K562 (cell line): Measurements from ENCODE around the gene PCSK7. TPM values are rescaled to one million over a fixed set of nuclear protein-coding genes. Genes with fewer than 3 reads are reported as not detected.
A peak's percentile ranks its signal among the peaks of the same experiment; 100 is the strongest.

Source experiments
- ATAC-seq: fragments of 200-7000 bp; cut with Tn5 transposase; 3 replicates; pipeline ENCODE4 v1.9.1; 2020; ENCODE audit warnings: moderate library complexity
- BruUV-seq: library from RNA; stranded (reverse); fragments of 400-500 nt; replicated peaks from 2 replicates; lab custom pipeline; 2021; lab: Mats Ljungman, UMichigan
- CTCF ChIA-PET: fragments of 300-600 bp; formaldehyde crosslinking; extraction: SDS; loops from one replicate; lab custom pipeline; 2021; ENCODE audit warnings: low intra/inter-chr PET ratio; lab: Yijun Ruan, JAX
- POLR2A ChIA-PET: fragments of 300-600, 350-650 bp; sonication (Branson Sonifier 250); formaldehyde crosslinking; extraction: SDS; loops from one replicate; lab custom pipeline; 2021; ENCODE audit warnings: antibody characterized with exemption, inconsistent platforms; lab: Yijun Ruan, JAX
- DNase-seq, 4 experiments: peaks; one replicate each; pipeline versions ENCODE4 v3.0.0 to v3.0.0-alpha.2; 2011 to 2018; ENCODE audit warnings: low spot score in 3 of 4, mixed read lengths in 3 of 4; ENCODE audit errors: extremely low read depth in 1 of 4
- FAIRE-seq: peaks from 2 replicates; lab custom pipeline; 2011; peaks lifted over from hg19 to GRCh38; lab: Jason Lieb, UNC
- H2AFZ ChIP-seq: 2 replicates; pipeline ENCODE4 v1.6.0; 2011; ENCODE audit warnings: low read depth, low read length, control low read depth, inconsistent platforms
- H3K27ac ChIP-seq: fragments of 200-600 bp; 3 replicates; pipeline ENCODE4 v1.8.0; 2011; ENCODE audit warnings: low read depth, mild to moderate bottlenecking, control low read depth, inconsistent platforms, low read length, moderate library complexity, mixed read lengths; ENCODE audit errors: extremely low read depth
- H3K27me3 ChIP-seq, 2 experiments: fragments of 300-600 bp in 1 of 2; 2 replicates in 1 of 2; 3 replicates in 1 of 2; pipeline versions ENCODE4 v1.6.0 to v1.8.0; 2011; ENCODE audit warnings: inconsistent platforms in 2 of 2, low read length in 2 of 2, mild to moderate bottlenecking in 1 of 2, mixed read lengths in 1 of 2, moderate library complexity in 1 of 2; ENCODE audit not compliant: control insufficient read depth in 2 of 2, insufficient read depth in 2 of 2
- H3K36me3 ChIP-seq: fragments of 300-600 bp; 3 replicates; pipeline ENCODE4 v1.8.0; 2011; ENCODE audit warnings: mild to moderate bottlenecking, low read length, inconsistent platforms; ENCODE audit not compliant: control insufficient read depth, insufficient read depth
- H3K4me1 ChIP-seq, 2 experiments: fragments of 200-600 bp in 1 of 2; replicated peaks in 1 of 2; 2 replicates in 1 of 2; 3 replicates in 1 of 2; pipeline versions ENCODE4 v1.5.1 to v1.8.0; 2011; ENCODE audit warnings: inconsistent platforms in 2 of 2, low read length in 2 of 2, mild to moderate bottlenecking in 1 of 2, mixed read lengths in 1 of 2, moderate library complexity in 1 of 2; ENCODE audit not compliant: control insufficient read depth in 2 of 2, insufficient read depth in 2 of 2
- H3K4me2 ChIP-seq: 2 replicates; pipeline ENCODE4 v1.6.1; 2011; ENCODE audit warnings: low read length, control low read depth, inconsistent platforms, mixed read lengths; ENCODE audit not compliant: insufficient read depth
- H3K4me3 ChIP-seq: fragments of 200-600 bp; sonication (generic), shearing (Covaris generic); 2 replicates; pipeline ENCODE4 v1.5.1; 2016; ENCODE audit warnings: control low read depth, inconsistent platforms
- H3K79me2 ChIP-seq: fragments of 200-600 bp; 3 replicates; pipeline ENCODE4 v1.8.0; 2011; ENCODE audit warnings: low read length, inconsistent platforms; ENCODE audit not compliant: control insufficient read depth, insufficient read depth
- H3K9ac ChIP-seq, 2 experiments: 2 replicates each; pipeline versions ENCODE4 v1.6.0 to v1.6.1; 2011; ENCODE audit warnings: low read depth in 2 of 2, low read length in 2 of 2, control low read depth in 1 of 2, inconsistent platforms in 1 of 2, mild to moderate bottlenecking in 1 of 2, mixed read lengths in 1 of 2; ENCODE audit not compliant: insufficient read depth in 1 of 2
- H3K9me1 ChIP-seq: one replicate; pipeline ENCODE4 v1.6.0; 2011; ENCODE audit warnings: inconsistent platforms, mild to moderate bottlenecking, low read length, moderate library complexity; ENCODE audit not compliant: control insufficient read depth, insufficient read depth
- H3K9me3 ChIP-seq: replicated peaks from 2 replicates; pipeline ENCODE4 v1.5.1; 2011; ENCODE audit warnings: low read depth, low read length, inconsistent platforms; ENCODE audit not compliant: control insufficient read depth, insufficient read depth
- H4K20me1 ChIP-seq: replicated peaks from 2 replicates; pipeline ENCODE4 v1.6.1; 2011; ENCODE audit warnings: low read length, inconsistent platforms, mixed read lengths; ENCODE audit not compliant: control insufficient read depth, insufficient read depth
- ARHGAP35 ChIP-seq: fragments of 450-650 bp; IDR thresholded peaks from 2 replicates; pipeline ENCODE4 v1.6.1; 2018; ENCODE audit not compliant: partially characterized antibody
- BCL6 ChIP-seq: fragments of 250-450 bp; sonication (Bioruptor Pico); IDR thresholded peaks from 2 replicates; pipeline ENCODE4 v1.4.0; 2020
- CBX1 ChIP-seq: sonication (generic); IDR thresholded peaks from 2 replicates; pipeline ENCODE4 v1.6.1; 2016; ENCODE audit warnings: antibody characterized with exemption, low read depth, mild to moderate bottlenecking
- KDM2B ChIP-seq: fragments of 250-450 bp; sonication (Bioruptor Pico); IDR thresholded peaks from 2 replicates; pipeline ENCODE4 v1.8.0; 2021; ENCODE audit warnings: mild to moderate bottlenecking, moderate library complexity
- MCM5 ChIP-seq: fragments of 450-650 bp; IDR thresholded peaks from 2 replicates; pipeline ENCODE4 v1.6.1; 2016; ENCODE audit warnings: low read depth
- SRSF1 ChIP-seq: fragments of 200-400 bp; formaldehyde crosslinking; IDR thresholded peaks from 2 replicates; pipeline ENCODE4 v1.6.1; 2017; ENCODE audit warnings: mild to moderate bottlenecking, low read depth, low read length, moderate library complexity
- TAF9B ChIP-seq: fragments of 450-650 bp; IDR thresholded peaks from 2 replicates; pipeline ENCODE4 v1.6.1; 2018; ENCODE audit warnings: mild to moderate bottlenecking; ENCODE audit not compliant: partially characterized antibody
- TCFL5 ChIP-seq: fragments of 250-450 bp; sonication (Bioruptor Pico); conservative IDR thresholded peaks from 2 replicates; pipeline ENCODE4 v1.6.1; 2021; ENCODE audit warnings: mild to moderate bottlenecking, moderate library complexity, matching md5 sums
- ZBED1 ChIP-seq: IDR thresholded peaks from 2 replicates; pipeline ENCODE4 v1.6.1; 2014
- ZKSCAN1 ChIP-seq: fragments of 150-350 bp; IDR thresholded peaks from 2 replicates; pipeline ENCODE4 v1.6.1; 2016; ENCODE audit warnings: low read depth, low read length
- ZNF507 ChIP-seq: conservative IDR thresholded peaks from 2 replicates; pipeline ENCODE4 v1.6.1; 2017; ENCODE audit warnings: missing genetic modification characterization, missing compliant biosample characterization
- WGBS: fragments of 100-300 bp; shearing (Covaris generic); methylation state at CpG from one replicate; pipeline ENCODE4 v1.1.6; 2016; ENCODE audit warnings: low coverage, mixed read lengths; ENCODE audit not compliant: insufficient coverage; ENCODE audit errors: missing lambda C conversion rate; 5-methylcytosine and 5-hydroxymethylcytosine counted together
- in situ Hi-C: fragments of 300-500 bp; cut with MboI; formaldehyde crosslinking; loops from 4 replicates; pipeline ENCODE4 v1.15.0; 2018; ENCODE audit warnings: inconsistent platforms, mixed read lengths
- intact Hi-C: fragments of 100-400 bp; cut with micrococcal nuclease; formaldehyde crosslinking; loops from 2 replicates; pipeline ENCODE4 v1.14.2; 2022
- polyA plus RNA-seq, 8 experiments: library from polyadenylated mRNA; depleted of rRNA in 4 of 8; stranded (reverse) in 5 of 8; unstranded in 3 of 8; fragments of >200 nt; fragmentation: Nextera tagmentation in 2 of 8; fragmentation: Illumina TruSeq in 1 of 8; extraction: Ambion mirVana in 2 of 8; extraction: Trizol in 1 of 8; gene quantifications; 2 replicates each; pipeline versions ENCODE4 v1.2.1 to v1.2.3, GENCODE V29; 2011 to 2014; ENCODE audit warnings: inconsistent platforms in 1 of 8, missing spikeins in 1 of 8
- total RNA-seq, 7 experiments: library from RNA; depleted of rRNA in 6 of 7; stranded (reverse); fragments of >200 nt in 6 of 7; fragmentation: Illumina TruSeq in 2 of 7; extraction: Trizol in 2 of 7; gene quantifications; 2 replicates each; pipeline versions ENCODE4 v1.2.1 to v1.2.3, GENCODE V29; 2011 to 2021; ENCODE audit warnings: low replicate concordance in 1 of 7
- TF ChIP-seq, protein P1 (sequence below): fragments of 150-350 bp; conservative IDR thresholded peaks from 2 replicates; pipeline ENCODE4 v1.6.1; 2014; ENCODE audit warnings: low read length
- TF ChIP-seq, protein P2 (sequence below), 2 experiments: fragments of 450-650 bp; IDR thresholded peaks; 2 replicates each; pipeline ENCODE4 v1.6.1; 2018; ENCODE audit warnings: mild to moderate bottlenecking in 2 of 2, low read depth in 1 of 2; ENCODE audit not compliant: partially characterized antibody in 2 of 2
- TF ChIP-seq, protein P3 (sequence below): fragments of 450-650 bp; IDR thresholded peaks from 2 replicates; pipeline ENCODE4 v1.6.1; 2018; ENCODE audit not compliant: partially characterized antibody

The PCSK7 gene
- total and polyA plus RNA-seq, 9 of the 15 experiments (the other 6 are each of a cell fraction or from before 2014, with no cell fraction given): 3.1 to 29.2 (median 15.6) TPM

DNA sequence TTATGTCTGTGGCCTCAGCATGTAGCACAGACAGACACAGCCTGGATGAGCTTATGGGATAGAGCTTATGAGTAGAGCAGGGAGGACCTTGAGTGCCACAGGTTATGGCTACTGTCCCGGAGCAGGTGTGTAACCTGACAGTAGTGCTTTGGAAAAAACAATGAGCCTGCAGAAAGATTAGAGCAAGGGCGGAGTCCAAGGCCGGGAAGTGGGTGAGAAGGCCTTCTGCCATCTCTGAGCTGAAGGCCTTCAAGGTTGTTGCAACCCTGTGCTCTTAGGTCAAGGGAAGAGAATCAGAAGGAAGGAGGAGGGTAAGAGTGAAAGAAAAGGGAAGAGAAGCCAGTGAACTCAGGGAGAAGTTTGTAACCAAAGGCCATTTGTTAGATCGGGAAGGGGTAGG is 36.6 kb downstream of the PCSK7 start:
- no peak overlapping the region for H3K27ac ChIP-seq
- H3K9ac ChIP-seq: peak overlapping the region in 1 of 2 experiments; percentile 78; a peak in 2 of 4 replicates
- peaks cover 0 to 26% of the 10 kb centered on the region in 2 experiments; a peak in 3 of 5 replicates for H3K4me1 ChIP-seq
- H3K9me1 ChIP-seq: no peaks in the 10 kb centered on the region
- H2AFZ ChIP-seq: no peak overlapping the region
- CTCF ChIA-PET: no interaction called here
- no peak overlapping the region for H3K4me2 ChIP-seq
- WGBS: 55% methylated on average over 4 of the region's 4 CpGs
- H3K79me2 ChIP-seq: no peaks in the 10 kb centered on the region
- in situ Hi-C loops: no loop called here
- H3K9me3 ChIP-seq: no peaks in the 10 kb centered on the region
- intact Hi-C loops: no loop called here
- FAIRE-seq (no peak), DNase-seq (no peak), ATAC-seq (no peak)
- no peak overlapping the region for H3K4me3 ChIP-seq
- POLR2A ChIA-PET: interaction anchor here (1.1 to 1.2 kb wide), 2 partner anchors 28 to 29 kb away, joined by 3 read pairs; no protein-coding TSS in a partner anchor
- no peaks in the 10 kb centered on the region; the same call in none of the 2 replicates for H4K20me1 ChIP-seq
- H3K27me3 ChIP-seq: no peaks in the 10 kb centered on the region
- H3K36me3 ChIP-seq: peaks cover 25% of the 10 kb centered on the region; the same call in 2 of the 3 replicates
- BruUV-seq: no TSS peak
- TF ChIP-seq KDM2B (CRISPR knock-in tag): no peak
- no peak for TF ChIP-seq BCL6
- TF ChIP-seq MCM5: no peak
- TF ChIP-seq, protein P1, sequence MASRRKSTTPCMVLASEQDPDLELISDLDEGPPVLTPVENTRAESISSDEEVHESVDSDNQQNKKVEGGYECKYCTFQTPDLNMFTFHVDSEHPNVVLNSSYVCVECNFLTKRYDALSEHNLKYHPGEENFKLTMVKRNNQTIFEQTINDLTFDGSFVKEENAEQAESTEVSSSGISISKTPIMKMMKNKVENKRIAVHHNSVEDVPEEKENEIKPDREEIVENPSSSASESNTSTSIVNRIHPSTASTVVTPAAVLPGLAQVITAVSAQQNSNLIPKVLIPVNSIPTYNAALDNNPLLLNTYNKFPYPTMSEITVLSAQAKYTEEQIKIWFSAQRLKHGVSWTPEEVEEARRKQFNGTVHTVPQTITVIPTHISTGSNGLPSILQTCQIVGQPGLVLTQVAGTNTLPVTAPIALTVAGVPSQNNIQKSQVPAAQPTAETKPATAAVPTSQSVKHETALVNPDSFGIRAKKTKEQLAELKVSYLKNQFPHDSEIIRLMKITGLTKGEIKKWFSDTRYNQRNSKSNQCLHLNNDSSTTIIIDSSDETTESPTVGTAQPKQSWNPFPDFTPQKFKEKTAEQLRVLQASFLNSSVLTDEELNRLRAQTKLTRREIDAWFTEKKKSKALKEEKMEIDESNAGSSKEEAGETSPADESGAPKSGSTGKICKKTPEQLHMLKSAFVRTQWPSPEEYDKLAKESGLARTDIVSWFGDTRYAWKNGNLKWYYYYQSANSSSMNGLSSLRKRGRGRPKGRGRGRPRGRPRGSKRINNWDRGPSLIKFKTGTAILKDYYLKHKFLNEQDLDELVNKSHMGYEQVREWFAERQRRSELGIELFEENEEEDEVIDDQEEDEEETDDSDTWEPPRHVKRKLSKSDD: no peak
- TF ChIP-seq TCFL5: no peak
- TF ChIP-seq SRSF1: no peak
- no peak for TF ChIP-seq TAF9B
- no peak for TF ChIP-seq CBX1
- TF ChIP-seq ZKSCAN1: no peak
- TF ChIP-seq, protein P2, sequence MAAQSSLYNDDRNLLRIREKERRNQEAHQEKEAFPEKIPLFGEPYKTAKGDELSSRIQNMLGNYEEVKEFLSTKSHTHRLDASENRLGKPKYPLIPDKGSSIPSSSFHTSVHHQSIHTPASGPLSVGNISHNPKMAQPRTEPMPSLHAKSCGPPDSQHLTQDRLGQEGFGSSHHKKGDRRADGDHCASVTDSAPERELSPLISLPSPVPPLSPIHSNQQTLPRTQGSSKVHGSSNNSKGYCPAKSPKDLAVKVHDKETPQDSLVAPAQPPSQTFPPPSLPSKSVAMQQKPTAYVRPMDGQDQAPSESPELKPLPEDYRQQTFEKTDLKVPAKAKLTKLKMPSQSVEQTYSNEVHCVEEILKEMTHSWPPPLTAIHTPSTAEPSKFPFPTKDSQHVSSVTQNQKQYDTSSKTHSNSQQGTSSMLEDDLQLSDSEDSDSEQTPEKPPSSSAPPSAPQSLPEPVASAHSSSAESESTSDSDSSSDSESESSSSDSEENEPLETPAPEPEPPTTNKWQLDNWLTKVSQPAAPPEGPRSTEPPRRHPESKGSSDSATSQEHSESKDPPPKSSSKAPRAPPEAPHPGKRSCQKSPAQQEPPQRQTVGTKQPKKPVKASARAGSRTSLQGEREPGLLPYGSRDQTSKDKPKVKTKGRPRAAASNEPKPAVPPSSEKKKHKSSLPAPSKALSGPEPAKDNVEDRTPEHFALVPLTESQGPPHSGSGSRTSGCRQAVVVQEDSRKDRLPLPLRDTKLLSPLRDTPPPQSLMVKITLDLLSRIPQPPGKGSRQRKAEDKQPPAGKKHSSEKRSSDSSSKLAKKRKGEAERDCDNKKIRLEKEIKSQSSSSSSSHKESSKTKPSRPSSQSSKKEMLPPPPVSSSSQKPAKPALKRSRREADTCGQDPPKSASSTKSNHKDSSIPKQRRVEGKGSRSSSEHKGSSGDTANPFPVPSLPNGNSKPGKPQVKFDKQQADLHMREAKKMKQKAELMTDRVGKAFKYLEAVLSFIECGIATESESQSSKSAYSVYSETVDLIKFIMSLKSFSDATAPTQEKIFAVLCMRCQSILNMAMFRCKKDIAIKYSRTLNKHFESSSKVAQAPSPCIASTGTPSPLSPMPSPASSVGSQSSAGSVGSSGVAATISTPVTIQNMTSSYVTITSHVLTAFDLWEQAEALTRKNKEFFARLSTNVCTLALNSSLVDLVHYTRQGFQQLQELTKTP (IDR thresholded peaks at IDR 0.05; ENCODE audit: low read depth in 1 of 2, partially characterized antibody in 2 of 2): no peak
- TF ChIP-seq, protein P3, sequence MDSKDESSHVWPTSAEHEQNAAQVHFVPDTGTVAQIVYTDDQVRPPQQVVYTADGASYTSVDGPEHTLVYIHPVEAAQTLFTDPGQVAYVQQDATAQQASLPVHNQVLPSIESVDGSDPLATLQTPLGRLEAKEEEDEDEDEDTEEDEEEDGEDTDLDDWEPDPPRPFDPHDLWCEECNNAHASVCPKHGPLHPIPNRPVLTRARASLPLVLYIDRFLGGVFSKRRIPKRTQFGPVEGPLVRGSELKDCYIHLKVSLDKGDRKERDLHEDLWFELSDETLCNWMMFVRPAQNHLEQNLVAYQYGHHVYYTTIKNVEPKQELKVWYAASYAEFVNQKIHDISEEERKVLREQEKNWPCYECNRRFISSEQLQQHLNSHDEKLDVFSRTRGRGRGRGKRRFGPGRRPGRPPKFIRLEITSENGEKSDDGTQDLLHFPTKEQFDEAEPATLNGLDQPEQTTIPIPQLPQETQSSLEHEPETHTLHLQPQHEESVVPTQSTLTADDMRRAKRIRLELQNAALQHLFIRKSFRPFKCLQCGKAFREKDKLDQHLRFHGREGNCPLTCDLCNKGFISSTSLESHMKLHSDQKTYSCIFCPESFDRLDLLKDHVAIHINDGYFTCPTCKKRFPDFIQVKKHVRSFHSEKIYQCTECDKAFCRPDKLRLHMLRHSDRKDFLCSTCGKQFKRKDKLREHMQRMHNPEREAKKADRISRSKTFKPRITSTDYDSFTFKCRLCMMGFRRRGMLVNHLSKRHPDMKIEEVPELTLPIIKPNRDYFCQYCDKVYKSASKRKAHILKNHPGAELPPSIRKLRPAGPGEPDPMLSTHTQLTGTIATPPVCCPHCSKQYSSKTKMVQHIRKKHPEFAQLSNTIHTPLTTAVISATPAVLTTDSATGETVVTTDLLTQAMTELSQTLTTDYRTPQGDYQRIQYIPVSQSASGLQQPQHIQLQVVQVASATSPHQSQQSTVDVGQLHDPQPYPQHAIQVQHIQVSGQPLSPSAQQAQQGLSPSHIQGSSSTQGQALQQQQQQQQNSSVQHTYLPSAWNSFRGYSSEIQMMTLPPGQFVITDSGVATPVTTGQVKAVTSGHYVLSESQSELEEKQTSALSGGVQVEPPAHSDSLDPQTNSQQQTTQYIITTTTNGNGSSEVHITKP: no peak
- no peak for TF ChIP-seq ARHGAP35
- TF ChIP-seq ZNF507 (tag): no peak
- no peak for TF ChIP-seq ZBED1
